Trophoblast cell (in vitro differentiated cells and primary cell): ENCODE results near the gene KCNQ1.

Experiments
- DNase-seq, 2 donors: peaks; one replicate each; pipeline ENCODE4 v3.0.0-alpha.2; 2016
- H2AFZ ChIP-seq: 2 replicates; pipeline ENCODE4 v1.6.1; 2013; ENCODE audit warnings: low read length, moderate library complexity, mild to moderate bottlenecking; ENCODE audit not compliant: insufficient read depth, poor library complexity
- H2AK5ac ChIP-seq: 2 replicates; pipeline ENCODE4 v1.6.1; 2013; ENCODE audit warnings: mild to moderate bottlenecking, low read length
- H2BK120ac ChIP-seq: 2 replicates; pipeline ENCODE4 v1.6.1; 2013; ENCODE audit warnings: low read length, mild to moderate bottlenecking, moderate library complexity; ENCODE audit not compliant: insufficient read depth, poor library complexity
- H2BK12ac ChIP-seq: 2 replicates; pipeline ENCODE4 v1.6.1; 2013; ENCODE audit warnings: mild to moderate bottlenecking, low read length, moderate library complexity
- H2BK5ac ChIP-seq: 2 replicates; pipeline ENCODE4 v1.6.1; 2013; ENCODE audit warnings: low read length, low read depth, moderate library complexity, mild to moderate bottlenecking; ENCODE audit not compliant: poor library complexity
- H3K14ac ChIP-seq: 2 replicates; pipeline ENCODE4 v1.6.1; 2013; ENCODE audit warnings: mild to moderate bottlenecking, low read length
- H3K18ac ChIP-seq: 2 replicates; pipeline ENCODE4 v1.6.1; 2013; ENCODE audit warnings: mild to moderate bottlenecking, low read length
- H3K23ac ChIP-seq: 2 replicates; pipeline ENCODE4 v1.6.1; 2013; ENCODE audit warnings: low read length
- H3K27ac ChIP-seq: 2 replicates; pipeline ENCODE4 v1.5.1; 2013; ENCODE audit warnings: low read depth, mild to moderate bottlenecking, inconsistent platforms, low read length, moderate library complexity
- H3K27me3 ChIP-seq: 2 replicates; pipeline ENCODE4 v1.6.1; 2013; ENCODE audit warnings: inconsistent platforms, mild to moderate bottlenecking, low read length, moderate library complexity; ENCODE audit not compliant: insufficient read depth
- H3K36me3 ChIP-seq, 2 experiments: 1 replicate in 1 of 2; 2 replicates in 1 of 2; pipeline ENCODE4 v1.6.1; 2013; ENCODE audit warnings: low read length in 2 of 2, mild to moderate bottlenecking in 2 of 2, moderate library complexity in 1 of 2; ENCODE audit not compliant: insufficient read depth in 2 of 2, control insufficient read depth in 1 of 2
- H3K4ac ChIP-seq: 2 replicates; pipeline ENCODE4 v1.6.1; 2013; ENCODE audit warnings: low read depth, mild to moderate bottlenecking, low read length, moderate library complexity
- H3K4me1 ChIP-seq, 2 experiments: 1 replicate in 1 of 2; 2 replicates in 1 of 2; pipeline ENCODE4 v1.6.1; 2013; ENCODE audit warnings: low read length in 2 of 2, mild to moderate bottlenecking in 2 of 2, moderate library complexity in 1 of 2; ENCODE audit not compliant: insufficient read depth in 2 of 2, control insufficient read depth in 1 of 2
- H3K4me2 ChIP-seq: 2 replicates; pipeline ENCODE4 v1.6.1; 2013; ENCODE audit warnings: inconsistent platforms, mild to moderate bottlenecking, low read length, moderate library complexity
- H3K4me3 ChIP-seq: 2 replicates; pipeline ENCODE4 v1.5.1; 2013; ENCODE audit warnings: mild to moderate bottlenecking, low read depth, low read length, inconsistent platforms
- H3K79me1 ChIP-seq: one replicate; pipeline ENCODE4 v1.6.1; 2013; ENCODE audit warnings: low read length
- H3K79me2 ChIP-seq: 2 replicates; pipeline ENCODE4 v1.6.1; 2013; ENCODE audit warnings: low read length, mild to moderate bottlenecking; ENCODE audit not compliant: control insufficient read depth, insufficient read depth, poor library complexity
- H3K9ac ChIP-seq: 2 replicates; pipeline ENCODE4 v1.6.1; 2013; ENCODE audit warnings: mild to moderate bottlenecking, low read length
- H3K9me3 ChIP-seq: 2 replicates; pipeline ENCODE4 v1.6.1; 2013; ENCODE audit warnings: low read depth, mild to moderate bottlenecking, control low read depth, inconsistent platforms, low read length; ENCODE audit not compliant: insufficient read depth
- H4K12ac ChIP-seq: 2 replicates; pipeline ENCODE4 v1.6.1; 2013; ENCODE audit warnings: low read depth, mild to moderate bottlenecking, low read length, moderate library complexity
- H4K8ac ChIP-seq: 2 replicates; pipeline ENCODE4 v1.6.1; 2013; ENCODE audit warnings: low read depth, mild to moderate bottlenecking, low read length, moderate library complexity
- H4K91ac ChIP-seq: one replicate; pipeline ENCODE4 v1.6.1; 2013; ENCODE audit warnings: low read depth, mild to moderate bottlenecking, low read length, moderate library complexity
- WGBS: extraction: QIAGEN DNeasy Blood & Tissue Kit; methylation state at CpG from one replicate; pipeline ENCODE4 v1.1.7; 2013; ENCODE audit warnings: missing lambda C conversion rate; ENCODE audit not compliant: insufficient read length, insufficient coverage; ENCODE audit errors: extremely low coverage; 5-methylcytosine and 5-hydroxymethylcytosine counted together

KCNQ1 gene

DNA sequence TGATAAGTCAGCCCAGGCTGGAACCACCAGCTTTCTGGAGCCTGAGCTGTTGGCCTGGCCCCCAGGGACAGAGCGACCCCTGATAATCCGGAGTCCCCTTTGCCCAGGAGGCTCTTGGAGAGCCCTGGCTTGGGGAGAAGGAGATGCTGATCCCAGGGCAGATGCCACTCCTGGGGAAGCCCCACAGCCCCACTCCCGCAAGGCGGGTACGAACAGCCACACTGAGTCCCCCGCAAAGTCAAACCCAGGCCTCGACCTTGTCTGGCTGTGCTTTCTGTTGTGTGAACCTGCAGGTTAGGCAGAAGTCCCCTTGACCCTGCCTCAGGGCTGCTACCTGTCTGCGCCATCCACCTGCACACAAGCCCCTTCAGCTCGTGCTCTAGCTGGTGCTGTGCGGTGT lies 147.0 kb downstream of the KCNQ1 start:
- no peak overlapping the region for H3K23ac ChIP-seq
- no peak overlapping the region for H2BK12ac ChIP-seq
- whole genome bisulfite sequencing = no CpG with 5 or more reads among the region's 10 CpGs
- no peaks in the 10 kb centered on the region for H3K27me3 ChIP-seq
- DNase-seq = no peak
- no peaks in the 10 kb centered on the region for H3K79me1 ChIP-seq
- H3K9me3 ChIP-seq = peaks cover 10% of the 10 kb centered on the region
- H3K4me2 ChIP-seq = no peak overlapping the region
- H3K18ac ChIP-seq = no peak overlapping the region
- no peaks in the 10 kb centered on the region for H3K79me2 ChIP-seq
- H3K36me3 ChIP-seq = no peaks in the 10 kb centered on the region
- peaks cover 0 to 7% of the 10 kb centered on the region in 2 experiments for H3K4me1 ChIP-seq
- H4K12ac ChIP-seq = no peak overlapping the region
- no peak overlapping the region for H2AK5ac ChIP-seq
- no peak overlapping the region for H3K27ac ChIP-seq
- H3K9ac ChIP-seq = no peak overlapping the region
- no peak overlapping the region for H3K4me3 ChIP-seq
- no peak overlapping the region for H3K14ac ChIP-seq
- no peak overlapping the region for H2AFZ ChIP-seq
- H2BK5ac ChIP-seq = no peak overlapping the region
- H3K4ac ChIP-seq = no peak overlapping the region
- no peak overlapping the region for H2BK120ac ChIP-seq
- no peak overlapping the region for H4K8ac ChIP-seq
- no peak overlapping the region for H4K91ac ChIP-seq

DNA sequence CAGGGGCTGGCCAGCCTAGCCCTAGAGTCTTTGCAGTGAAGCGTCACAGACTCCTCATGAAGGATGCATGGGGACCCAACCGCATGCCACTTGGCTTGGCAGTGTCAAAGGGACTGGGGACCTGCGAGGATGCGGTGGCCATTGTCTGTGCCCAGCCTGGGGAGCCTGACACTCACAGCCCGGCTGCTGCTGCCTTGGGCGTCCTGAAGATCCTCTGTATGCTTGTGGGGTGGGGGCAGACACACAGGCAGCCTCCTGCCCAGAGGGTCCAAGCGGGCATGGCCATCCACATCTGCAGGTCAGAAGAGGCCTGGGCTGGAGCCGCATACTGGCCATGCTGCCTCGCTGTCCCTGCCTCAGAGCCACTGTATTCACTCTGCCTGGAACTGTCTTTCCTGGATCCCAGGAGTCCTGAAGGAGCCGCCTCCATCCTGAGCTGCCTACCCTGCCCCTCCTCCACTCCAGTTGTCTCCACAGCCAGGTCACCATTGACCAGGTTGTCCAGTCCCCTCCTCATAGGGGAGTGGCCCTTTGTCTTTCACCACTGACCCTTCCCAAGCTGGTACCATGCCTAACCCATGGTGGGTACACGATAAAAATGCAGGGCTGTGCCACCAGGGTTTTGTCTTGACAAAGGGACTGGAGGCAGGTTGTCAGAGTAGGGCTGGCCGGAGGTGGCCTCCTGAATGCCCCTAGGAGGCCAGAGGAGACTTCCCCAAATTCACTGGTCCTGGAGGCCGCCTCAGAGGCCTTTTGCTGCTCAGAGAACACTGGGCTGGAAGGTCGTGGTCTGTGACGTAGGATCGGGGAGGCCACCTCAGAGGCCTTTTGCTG lies 148.0 kb downstream of the KCNQ1 start:
- Histone ChIP-seq H3K27ac (no peak overlapping the region), H2BK120ac (no peak overlapping the region), H3K27me3 (no peaks in the 10 kb centered on the region), H2BK12ac (no peak overlapping the region), H3K9ac (no peak overlapping the region), H4K91ac (no peak overlapping the region), H3K14ac (no peak overlapping the region), H3K9me3 (peaks cover 10% of the 10 kb centered on the region), H3K79me1 (no peaks in the 10 kb centered on the region), H3K4me1 (peaks cover 0 to 7% of the 10 kb centered on the region in 2 experiments), H3K36me3 (no peaks in the 10 kb centered on the region), H2AK5ac (no peak overlapping the region), H3K23ac (no peak overlapping the region), H3K4me2 (no peak overlapping the region), H4K8ac (no peak overlapping the region), H3K79me2 (no peaks in the 10 kb centered on the region), H3K4ac (no peak overlapping the region), H3K4me3 (no peak overlapping the region), H2BK5ac (no peak overlapping the region), H2AFZ (no peak overlapping the region), H3K18ac (no peak overlapping the region), H4K12ac (no peak overlapping the region)
- DNase-seq = no peak
- WGBS = no CpG with 5 or more reads among the region's 16 CpGs

DNA sequence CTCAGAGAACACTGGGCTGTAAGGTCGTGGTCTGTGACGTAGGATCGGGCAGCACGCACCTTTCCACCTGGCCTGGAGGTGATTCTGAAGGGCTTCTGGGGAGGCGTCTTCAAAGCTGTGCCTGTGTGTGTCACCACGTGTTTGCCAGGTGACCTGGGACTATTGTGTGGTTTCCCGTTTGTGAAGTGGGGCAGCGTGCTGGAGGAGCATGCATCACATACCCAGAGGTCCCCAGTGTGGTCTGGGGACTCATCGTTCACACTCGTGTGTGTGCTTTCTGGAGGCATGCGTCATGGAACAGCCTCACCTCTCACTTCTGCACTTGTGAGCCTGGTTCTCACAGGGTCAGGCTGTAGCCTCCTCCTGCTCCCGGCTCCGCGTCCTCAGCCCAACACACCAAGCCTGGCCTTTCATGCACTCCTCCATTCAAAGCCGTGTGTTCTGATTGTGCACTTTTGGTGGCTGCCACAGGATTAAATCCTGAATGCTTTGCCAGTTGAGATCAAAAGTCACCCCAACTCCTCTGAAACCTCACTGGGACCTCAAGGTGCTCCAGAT lies 148.7 kb downstream of the KCNQ1 start:
- H2AFZ ChIP-seq = no peak overlapping the region
- H3K27me3 ChIP-seq = no peaks in the 10 kb centered on the region
- H3K79me1 ChIP-seq = no peaks in the 10 kb centered on the region
- H4K12ac ChIP-seq = no peak overlapping the region
- no peak overlapping the region for H2BK120ac ChIP-seq
- no peak overlapping the region for H2BK5ac ChIP-seq
- no peak overlapping the region for H4K8ac ChIP-seq
- H3K9me3 ChIP-seq = peaks cover 10% of the 10 kb centered on the region
- H3K18ac ChIP-seq = no peak overlapping the region
- no peaks in the 10 kb centered on the region for H3K79me2 ChIP-seq
- DNase-seq = no peak
- no peak overlapping the region for H3K27ac ChIP-seq
- H2AK5ac ChIP-seq = no peak overlapping the region
- no peak overlapping the region for H3K4me3 ChIP-seq
- no peak overlapping the region for H2BK12ac ChIP-seq
- no peak overlapping the region for H3K23ac ChIP-seq
- H4K91ac ChIP-seq = no peak overlapping the region
- WGBS = no CpG with 5 or more reads among the region's 15 CpGs
- no peak overlapping the region for H3K4me2 ChIP-seq
- H3K14ac ChIP-seq = no peak overlapping the region
- H3K4me1 ChIP-seq = peaks cover 0 to 7% of the 10 kb centered on the region in 2 experiments
- H3K4ac ChIP-seq = no peak overlapping the region
- no peaks in the 10 kb centered on the region for H3K36me3 ChIP-seq
- H3K9ac ChIP-seq = no peak overlapping the region

DNA sequence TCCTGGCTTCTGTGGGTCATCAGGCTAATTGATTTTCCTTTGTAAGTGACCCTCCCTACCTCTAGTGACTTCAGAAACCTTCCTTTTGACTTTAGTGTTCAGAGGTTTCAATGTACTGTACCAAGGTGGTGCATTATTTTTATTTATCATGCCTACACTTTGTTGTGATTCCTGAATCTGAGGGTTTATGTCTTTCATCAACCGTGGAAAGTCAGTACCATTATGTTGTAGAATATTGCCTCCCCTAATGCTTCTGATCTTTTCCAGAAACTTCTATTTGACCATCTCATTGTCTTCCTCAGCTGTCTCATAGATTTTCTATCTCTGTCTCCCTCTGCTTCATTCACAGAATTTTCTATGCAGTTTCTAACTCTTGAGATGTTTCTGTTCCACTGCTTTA lies 149.5 kb downstream of the KCNQ1 start:
- no peak overlapping the region for H4K91ac ChIP-seq
- H2BK5ac ChIP-seq = no peak overlapping the region
- H4K12ac ChIP-seq = no peak overlapping the region
- no CpG with 5 or more reads among the region's 1 CpG for WGBS
- no peaks in the 10 kb centered on the region for H3K27me3 ChIP-seq
- H3K79me2 ChIP-seq = no peaks in the 10 kb centered on the region
- H3K4ac ChIP-seq = no peak overlapping the region
- no peak overlapping the region for H2BK120ac ChIP-seq
- peaks cover 0 to 7% of the 10 kb centered on the region in 2 experiments for H3K4me1 ChIP-seq
- H3K4me3 ChIP-seq = no peak overlapping the region
- no peak overlapping the region for H4K8ac ChIP-seq
- no peak overlapping the region for H2BK12ac ChIP-seq
- no peak overlapping the region for H2AK5ac ChIP-seq
- H2AFZ ChIP-seq = no peak overlapping the region
- peaks cover 12% of the 10 kb centered on the region for H3K9me3 ChIP-seq
- no peak overlapping the region for H3K14ac ChIP-seq
- DNase-seq = no peak
- no peak overlapping the region for H3K27ac ChIP-seq
- no peak overlapping the region for H3K18ac ChIP-seq
- H3K23ac ChIP-seq = no peak overlapping the region
- no peak overlapping the region for H3K4me2 ChIP-seq
- H3K36me3 ChIP-seq = no peaks in the 10 kb centered on the region
- no peak overlapping the region for H3K9ac ChIP-seq
- no peaks in the 10 kb centered on the region for H3K79me1 ChIP-seq
